Liver (tissue), 9 donors: ENCODE results near the gene HEG1. TPM values are rescaled to one million over a fixed set of nuclear protein-coding genes. Genes with fewer than 3 reads are reported as not detected.

ENCODE experiments used
- DNase-seq: peaks from one replicate; pipeline ENCODE4 v3.0.0-alpha.2; 2017; ENCODE audit warnings: low spot score
- H3K27ac ChIP-seq, 2 donors: one replicate each; pipeline ENCODE4 v1.7.0; 2013; ENCODE audit warnings: inconsistent platforms in 2 of 2, low read length in 2 of 2, control low read depth in 1 of 2, low read depth in 1 of 2, mild to moderate bottlenecking in 1 of 2
- H3K27me3 ChIP-seq, 4 donors: one replicate each; pipeline versions ENCODE4 v1.6.1 to v1.7.0; 2013; ENCODE audit warnings: low read length in 3 of 4, inconsistent platforms in 1 of 4, mild to moderate bottlenecking in 1 of 4, moderate library complexity in 1 of 4; ENCODE audit not compliant: control insufficient read depth in 4 of 4, insufficient read depth in 4 of 4
- H3K36me3 ChIP-seq, 4 donors: one replicate each; pipeline versions ENCODE4 v1.6.1 to v1.7.0; 2013; ENCODE audit warnings: low read length in 3 of 4, mild to moderate bottlenecking in 3 of 4, low read depth in 1 of 4, moderate library complexity in 1 of 4; ENCODE audit not compliant: control insufficient read depth in 4 of 4, insufficient read depth in 3 of 4
- H3K4me1 ChIP-seq, 4 donors: one replicate each; pipeline versions ENCODE4 v1.6.1 to v1.7.0; 2013; ENCODE audit warnings: low read length in 3 of 4, mild to moderate bottlenecking in 3 of 4, moderate library complexity in 1 of 4; ENCODE audit not compliant: control insufficient read depth in 4 of 4, insufficient read depth in 4 of 4
- H3K4me3 ChIP-seq, 3 donors: one replicate each; pipeline versions ENCODE4 v1.6.1 to v1.7.0; 2013; ENCODE audit warnings: low read length in 3 of 3, control low read depth in 1 of 3, low read depth in 1 of 3, mild to moderate bottlenecking in 1 of 3
- H3K9ac ChIP-seq, 2 donors: one replicate each; pipeline ENCODE4 v1.7.0; 2013; ENCODE audit warnings: low read length in 2 of 2, mild to moderate bottlenecking in 2 of 2, moderate library complexity in 2 of 2, control low read depth in 1 of 2, low read depth in 1 of 2
- H3K9me3 ChIP-seq, 4 donors: one replicate each; pipeline versions ENCODE4 v1.6.1 to v1.7.0; 2013; ENCODE audit warnings: low read length in 3 of 4; ENCODE audit not compliant: control insufficient read depth in 4 of 4
- ATF3 ChIP-seq: IDR thresholded peaks from 2 replicates; pipeline ENCODE4 v1.6.1; 2016; ENCODE audit warnings: antibody characterized with exemption
- FOXA1 ChIP-seq: IDR thresholded peaks from 2 replicates; pipeline ENCODE4 v1.6.1; 2016; ENCODE audit warnings: antibody characterized with exemption
- HNF4G ChIP-seq: IDR thresholded peaks from 2 replicates; pipeline ENCODE4 v1.6.1; 2016; ENCODE audit warnings: antibody characterized with exemption
- NR2F2 ChIP-seq: IDR thresholded peaks from 2 replicates; pipeline ENCODE4 v1.6.1; 2016; ENCODE audit warnings: antibody characterized with exemption
- RAD21 ChIP-seq, 2 donors: IDR thresholded peaks; 2 replicates each; pipeline ENCODE4 v1.6.1; 2016; ENCODE audit warnings: antibody characterized with exemption in 2 of 2, mild to moderate bottlenecking in 2 of 2
- SP1 ChIP-seq: IDR thresholded peaks from 2 replicates; pipeline ENCODE4 v1.6.1; 2018; ENCODE audit warnings: antibody characterized with exemption, mild to moderate bottlenecking
- TAF1 ChIP-seq: conservative IDR thresholded peaks from 2 replicates; pipeline ENCODE4 v1.6.1; 2016; ENCODE audit warnings: antibody characterized with exemption, mild to moderate bottlenecking
- YY1 ChIP-seq: IDR thresholded peaks from 2 replicates; pipeline ENCODE4 v1.6.1; 2016; ENCODE audit warnings: antibody characterized with exemption, mild to moderate bottlenecking
- ZBTB33 ChIP-seq: IDR thresholded peaks from 2 replicates; pipeline ENCODE4 v1.6.1; 2016; ENCODE audit warnings: antibody characterized with exemption
- WGBS: extraction: QIAGEN DNeasy Blood & Tissue Kit; methylation state at CpG from one replicate; pipeline ENCODE4 v1.1.7; 2013; 5-methylcytosine and 5-hydroxymethylcytosine counted together
- polyA plus RNA-seq, 2 donors: library from polyadenylated mRNA; stranded (reverse) in 1 of 2; unstranded in 1 of 2; fragments of 200-250 nt in 1 of 2; fragments of >200 nt in 1 of 2; fragmentation: Nextera tagmentation in 1 of 2; extraction: Ambion mirVana in 1 of 2; gene quantifications; one replicate each; pipeline versions ENCODE4 v1.2.1 to v1.2.3, GENCODE V29; 2013 to 2015
- total RNA-seq, 2 donors: library from RNA; depleted of rRNA; stranded (reverse); fragments of >200 nt; gene quantifications; one replicate each; pipeline ENCODE4 v1.2.3, GENCODE V29; 2014
- TF ChIP-seq, protein P1 (sequence below): fragments of 150-350 bp; IDR thresholded peaks from 2 replicates; pipeline ENCODE4 v1.5.1; 2017; ENCODE audit warnings: improper control_type of control experiment, low read depth, low read length; ENCODE audit not compliant: missing input control
- TF ChIP-seq, protein P2 (sequence below): IDR thresholded peaks from 2 replicates; pipeline ENCODE4 v1.6.1; 2016; ENCODE audit warnings: antibody characterized with exemption
- donor health status: healthy.
- donor health status: healthy.
- donor health status: healthy.
- donor health status: healthy.
- donor health status: healthy.

HEG1 gene
- total and polyA plus RNA-seq, 4 donors: 1.4 to 16.0 (median 5.3) TPM

DNA sequence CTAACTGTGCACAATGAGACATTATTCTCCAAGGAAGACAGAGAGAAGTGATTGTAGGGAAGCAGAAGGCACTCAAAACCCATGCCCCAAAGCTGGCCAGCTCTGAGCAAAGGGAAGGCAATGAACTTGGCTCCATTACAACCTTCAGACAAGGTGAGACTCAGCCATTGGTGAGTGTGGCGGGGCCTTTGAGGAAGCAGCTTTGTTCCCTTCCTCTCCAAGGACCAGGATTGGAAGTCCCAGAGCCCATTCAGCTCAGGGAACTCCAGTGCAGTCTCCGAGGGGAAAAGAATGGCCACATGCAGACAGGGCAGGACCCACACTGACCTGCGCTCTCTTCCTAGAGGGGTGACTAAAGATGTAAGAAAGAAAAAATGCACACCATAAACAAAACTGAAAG lies 23.1 kb downstream of the HEG1 start:
- Histone ChIP-seq H3K27me3 (no peaks in the 10 kb centered on the region), H3K4me1 (peaks cover 0 to 5% (median under 1%) of the 10 kb centered on the region in 4 donors), H3K27ac (no peak overlapping the region), H3K4me3 (no peak overlapping the region), H3K36me3 (peaks cover 0 to 10% (median 0%) of the 10 kb centered on the region in 4 donors), H3K9me3 (no peaks in the 10 kb centered on the region), H3K9ac (no peak overlapping the region)
- no peak for TF ChIP-seq ATF3
- TF ChIP-seq, protein P1, sequence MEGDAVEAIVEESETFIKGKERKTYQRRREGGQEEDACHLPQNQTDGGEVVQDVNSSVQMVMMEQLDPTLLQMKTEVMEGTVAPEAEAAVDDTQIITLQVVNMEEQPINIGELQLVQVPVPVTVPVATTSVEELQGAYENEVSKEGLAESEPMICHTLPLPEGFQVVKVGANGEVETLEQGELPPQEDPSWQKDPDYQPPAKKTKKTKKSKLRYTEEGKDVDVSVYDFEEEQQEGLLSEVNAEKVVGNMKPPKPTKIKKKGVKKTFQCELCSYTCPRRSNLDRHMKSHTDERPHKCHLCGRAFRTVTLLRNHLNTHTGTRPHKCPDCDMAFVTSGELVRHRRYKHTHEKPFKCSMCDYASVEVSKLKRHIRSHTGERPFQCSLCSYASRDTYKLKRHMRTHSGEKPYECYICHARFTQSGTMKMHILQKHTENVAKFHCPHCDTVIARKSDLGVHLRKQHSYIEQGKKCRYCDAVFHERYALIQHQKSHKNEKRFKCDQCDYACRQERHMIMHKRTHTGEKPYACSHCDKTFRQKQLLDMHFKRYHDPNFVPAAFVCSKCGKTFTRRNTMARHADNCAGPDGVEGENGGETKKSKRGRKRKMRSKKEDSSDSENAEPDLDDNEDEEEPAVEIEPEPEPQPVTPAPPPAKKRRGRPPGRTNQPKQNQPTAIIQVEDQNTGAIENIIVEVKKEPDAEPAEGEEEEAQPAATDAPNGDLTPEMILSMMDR: no peak
- no peak for TF ChIP-seq TAF1
- TF ChIP-seq, protein P2, sequence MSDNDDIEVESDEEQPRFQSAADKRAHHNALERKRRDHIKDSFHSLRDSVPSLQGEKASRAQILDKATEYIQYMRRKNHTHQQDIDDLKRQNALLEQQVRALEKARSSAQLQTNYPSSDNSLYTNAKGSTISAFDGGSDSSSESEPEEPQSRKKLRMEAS: no peak
- no peak for DNase-seq
- WGBS: 91% methylated on average over 3 of the region's 3 CpGs

DNA sequence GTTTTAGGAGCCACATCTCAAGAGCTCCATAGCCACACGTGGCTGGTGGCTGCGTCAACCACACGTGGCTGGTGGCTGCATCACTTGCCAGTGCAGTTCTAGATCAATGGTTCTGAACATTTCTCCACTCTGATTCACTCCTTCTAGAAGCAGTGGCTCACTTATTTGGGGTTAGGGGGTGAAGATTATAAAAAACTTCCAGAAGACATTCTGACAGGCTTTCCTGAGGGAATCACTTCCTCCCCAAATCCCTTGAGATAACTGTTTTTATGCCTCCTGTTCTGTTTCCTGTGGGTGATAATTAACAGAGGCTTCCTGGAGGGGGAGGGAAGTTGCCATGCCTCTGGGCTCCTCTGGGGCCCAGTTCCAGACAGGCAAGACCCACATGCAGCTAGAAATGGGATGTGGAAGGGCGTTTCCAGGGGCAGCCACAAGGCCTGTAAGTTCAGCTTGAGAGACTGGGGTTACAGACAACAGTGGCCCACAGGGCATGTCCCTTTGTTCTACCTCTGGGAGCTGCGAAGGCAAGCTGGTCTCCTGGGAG lies 23.6 kb downstream of the HEG1 start:
- Histone ChIP-seq H3K27me3 (no peaks in the 10 kb centered on the region), H3K27ac (no peak overlapping the region), H3K4me3 (no peak overlapping the region), H3K4me1 (peaks cover 0 to 5% (median under 1%) of the 10 kb centered on the region in 4 donors), H3K36me3 (peaks cover 0 to 10% (median 0%) of the 10 kb centered on the region in 4 donors), H3K9ac (no peak overlapping the region), H3K9me3 (no peaks in the 10 kb centered on the region)
- no peak for TF ChIP-seq FOXA1
- no peak for TF ChIP-seq YY1
- no peak for TF ChIP-seq ZBTB33
- no peak for TF ChIP-seq TAF1
- TF ChIP-seq HNF4G: no peak
- TF ChIP-seq SP1: no peak
- TF ChIP-seq RAD21 (IDR thresholded peaks at IDR 0.05): peak in 1 of 2 donors; percentile 21
- TF ChIP-seq, protein P1: peak; percentile 3
- TF ChIP-seq NR2F2: peak; percentile 73
- 67% methylated on average over 5 of the region's 5 CpGs for WGBS
- DNase-seq: no peak
